Measurements from ENCODE around the gene BAD. TPM values are rescaled to one million over a fixed set of nuclear protein-coding genes. Genes with fewer than 3 reads are reported as not detected.

Gene BAD
- total RNA-seq, 1 donor from 2014 or later, result 47.0 TPM

DNA sequence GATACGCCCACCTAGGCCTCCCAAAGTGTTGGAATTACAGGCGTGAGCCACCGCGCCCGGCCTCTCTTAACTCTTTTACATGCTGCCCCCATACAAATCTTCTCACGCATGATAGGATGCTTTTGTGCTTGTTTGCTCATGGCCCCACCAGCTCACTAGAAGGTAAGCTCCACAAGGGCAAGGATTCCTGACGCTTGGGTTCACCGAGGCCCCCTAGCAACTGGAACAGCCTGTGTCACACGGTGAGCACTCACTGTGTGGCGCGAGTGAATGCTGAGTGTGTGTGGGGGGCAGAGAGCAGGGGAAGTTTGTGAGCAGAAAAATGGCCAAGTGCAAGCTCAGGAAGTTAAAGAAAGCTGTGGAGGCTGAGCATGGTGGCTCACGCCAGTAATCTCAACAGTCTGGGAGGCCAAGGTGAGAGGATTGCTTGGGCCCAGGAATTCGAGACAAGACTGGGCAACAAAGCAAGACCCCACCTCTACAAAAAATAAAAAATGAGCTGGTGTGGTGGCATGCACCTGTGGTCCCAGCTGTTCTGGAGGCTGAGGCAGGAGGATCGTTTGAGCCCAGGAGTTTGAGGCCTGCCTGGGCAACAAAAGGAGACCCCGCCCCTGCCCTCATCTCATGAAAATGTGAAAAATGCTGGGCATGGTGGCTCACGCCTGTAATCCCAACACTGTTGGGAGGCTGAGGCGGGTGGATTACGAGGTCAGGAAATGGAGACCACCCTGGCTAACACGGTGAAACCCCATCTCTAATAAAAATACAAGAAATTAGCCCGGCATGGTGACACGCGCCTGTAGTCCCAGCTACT, 2.3 kb downstream of the BAD start:
- TF ChIP-seq, protein P1, sequence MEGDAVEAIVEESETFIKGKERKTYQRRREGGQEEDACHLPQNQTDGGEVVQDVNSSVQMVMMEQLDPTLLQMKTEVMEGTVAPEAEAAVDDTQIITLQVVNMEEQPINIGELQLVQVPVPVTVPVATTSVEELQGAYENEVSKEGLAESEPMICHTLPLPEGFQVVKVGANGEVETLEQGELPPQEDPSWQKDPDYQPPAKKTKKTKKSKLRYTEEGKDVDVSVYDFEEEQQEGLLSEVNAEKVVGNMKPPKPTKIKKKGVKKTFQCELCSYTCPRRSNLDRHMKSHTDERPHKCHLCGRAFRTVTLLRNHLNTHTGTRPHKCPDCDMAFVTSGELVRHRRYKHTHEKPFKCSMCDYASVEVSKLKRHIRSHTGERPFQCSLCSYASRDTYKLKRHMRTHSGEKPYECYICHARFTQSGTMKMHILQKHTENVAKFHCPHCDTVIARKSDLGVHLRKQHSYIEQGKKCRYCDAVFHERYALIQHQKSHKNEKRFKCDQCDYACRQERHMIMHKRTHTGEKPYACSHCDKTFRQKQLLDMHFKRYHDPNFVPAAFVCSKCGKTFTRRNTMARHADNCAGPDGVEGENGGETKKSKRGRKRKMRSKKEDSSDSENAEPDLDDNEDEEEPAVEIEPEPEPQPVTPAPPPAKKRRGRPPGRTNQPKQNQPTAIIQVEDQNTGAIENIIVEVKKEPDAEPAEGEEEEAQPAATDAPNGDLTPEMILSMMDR (IDR thresholded peaks at IDR 0.05; ENCODE audit: partially characterized antibody, unreplicated experiment), result no peak
- no peak overlapping the region for H3K27ac Mint-ChIP-seq (ENCODE audit: unreplicated experiment)
- H3K4me3 Mint-ChIP-seq (ENCODE audit: unreplicated experiment), result no peak overlapping the region

DNA sequence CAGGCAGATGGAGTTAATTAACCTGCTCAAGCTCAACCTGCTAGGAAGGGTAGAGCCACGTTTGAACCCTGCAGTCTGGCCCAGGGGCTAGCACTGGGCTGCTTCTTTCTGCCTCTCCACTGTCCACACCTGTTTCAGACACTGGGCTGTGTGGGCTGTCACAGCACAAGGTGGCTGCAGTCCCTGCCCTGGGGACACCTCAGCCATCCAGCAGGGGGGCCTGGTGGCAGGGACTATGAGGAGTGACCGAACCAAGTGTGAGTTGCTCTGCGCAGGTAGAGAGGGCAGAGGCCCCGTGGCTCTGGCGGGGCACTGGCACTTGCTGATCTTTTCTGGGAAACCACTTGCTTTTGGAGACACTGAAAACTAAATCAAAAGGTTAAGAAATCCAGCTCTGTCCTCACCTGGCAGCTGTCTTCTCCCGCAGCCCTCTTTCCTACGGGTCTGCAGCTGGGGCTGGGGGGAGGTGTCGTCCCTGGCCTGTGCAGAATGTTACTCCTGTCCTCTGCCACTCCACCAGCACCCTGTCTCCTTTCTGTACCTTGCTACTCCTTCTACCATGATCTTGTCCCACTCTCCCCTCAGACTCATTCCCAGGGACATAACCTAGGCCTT, 5.8 kb downstream of the BAD start:
- Mint-ChIP-seq H3K4me1 (ENCODE audit: low read depth, unreplicated experiment) (peaks cover 3% of the 10 kb centered on the region), H3K9me3 (ENCODE audit: unreplicated experiment) (peaks cover 2% of the 10 kb centered on the region), H3K27ac (ENCODE audit: unreplicated experiment) (no peak overlapping the region), H3K4me3 (ENCODE audit: unreplicated experiment) (peak overlapping the region; percentile 8), H3K27me3 (ENCODE audit: unreplicated experiment) (peaks cover 2% of the 10 kb centered on the region), H3K36me3 (ENCODE audit: unreplicated experiment) (no peaks in the 10 kb centered on the region)
- TF ChIP-seq, protein P1 (IDR thresholded peaks at IDR 0.05; ENCODE audit: partially characterized antibody, unreplicated experiment), result no peak
- no peak for DNase-seq

More for the DNA sequence above, 2.3 kb downstream of the BAD start:
- Mint-ChIP-seq H3K36me3 (ENCODE audit: unreplicated experiment) (no peaks in the 10 kb centered on the region), H3K27me3 (ENCODE audit: unreplicated experiment) (peaks cover 2% of the 10 kb centered on the region), H3K4me1 (ENCODE audit: low read depth, unreplicated experiment) (peaks cover 8% of the 10 kb centered on the region), H3K9me3 (ENCODE audit: unreplicated experiment) (peaks cover 7% of the 10 kb centered on the region)
- no peak for DNase-seq

DNA sequence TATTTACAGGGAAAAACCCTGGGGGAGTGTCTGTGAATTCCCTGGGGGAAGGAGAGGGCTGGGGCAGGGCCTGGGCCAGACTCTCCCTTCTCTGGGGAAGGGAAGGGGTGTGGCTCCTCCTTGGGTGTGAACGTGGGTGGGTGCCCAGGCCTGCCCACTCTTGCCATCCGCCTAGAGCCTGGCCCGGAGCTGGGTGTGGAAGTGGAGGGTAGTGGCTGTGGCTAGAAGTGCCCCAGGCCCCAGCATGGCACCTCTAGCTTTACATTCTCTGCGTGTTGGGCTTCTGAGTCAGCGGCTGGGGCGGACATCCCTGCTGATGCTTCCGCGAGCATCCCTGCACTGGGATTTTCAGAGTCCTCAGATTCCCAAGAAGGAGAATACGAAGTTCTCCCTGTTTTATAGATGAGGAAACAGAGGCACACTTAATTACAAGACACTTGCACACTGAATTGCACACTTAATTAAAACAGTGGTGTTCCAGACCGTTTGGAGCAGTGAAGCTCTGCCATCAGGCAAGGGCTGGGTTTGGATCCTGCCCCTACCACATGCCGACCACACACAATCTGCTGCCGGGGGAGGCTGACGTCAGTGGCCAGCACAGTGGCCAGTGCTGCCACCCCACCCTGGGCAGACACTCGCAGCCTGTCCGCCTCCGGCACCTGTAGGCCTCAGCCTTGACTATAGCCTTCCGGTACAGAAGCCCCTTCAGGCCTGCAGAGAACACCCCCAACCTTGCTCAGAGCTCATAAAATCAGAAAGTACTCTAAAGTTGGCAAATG, 7.6 kb downstream of the BAD start:
- TF ChIP-seq, protein P1 (IDR thresholded peaks at IDR 0.05; ENCODE audit: partially characterized antibody, unreplicated experiment), result no peak
- Mint-ChIP-seq H3K27ac (ENCODE audit: unreplicated experiment) (no peak overlapping the region), H3K9me3 (ENCODE audit: unreplicated experiment) (no peaks in the 10 kb centered on the region), H3K36me3 (ENCODE audit: unreplicated experiment) (no peaks in the 10 kb centered on the region), H3K4me1 (ENCODE audit: low read depth, unreplicated experiment) (peaks cover 3% of the 10 kb centered on the region), H3K4me3 (ENCODE audit: unreplicated experiment) (no peak overlapping the region), H3K27me3 (ENCODE audit: unreplicated experiment) (peaks cover 4% of the 10 kb centered on the region)
- no peak for DNase-seq

DNA sequence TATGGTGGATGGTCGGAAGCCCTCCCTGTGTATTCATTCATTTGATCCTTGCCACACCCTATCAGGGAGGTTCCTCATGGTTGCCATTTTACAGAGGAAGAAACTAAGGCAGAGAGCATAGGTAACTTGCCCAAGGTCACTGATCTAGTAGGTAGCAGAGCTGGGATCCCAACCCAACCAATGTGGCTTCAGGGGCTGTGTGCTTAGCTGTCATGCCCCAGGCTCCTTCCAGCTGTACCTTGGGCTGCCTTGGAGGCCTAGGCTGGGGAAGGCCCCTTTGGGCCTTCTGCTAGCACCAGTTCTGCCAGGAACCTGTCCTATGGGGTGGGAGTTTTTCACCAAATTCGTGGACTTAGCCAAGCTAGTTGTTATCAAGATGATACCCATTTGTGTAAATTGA, 8.6 kb downstream of the BAD start:
- DNase-seq, result no peak
- TF ChIP-seq, protein P1 (IDR thresholded peaks at IDR 0.05; ENCODE audit: partially characterized antibody, unreplicated experiment), result no peak
- Mint-ChIP-seq H3K27ac (ENCODE audit: unreplicated experiment) (no peak overlapping the region), H3K36me3 (ENCODE audit: unreplicated experiment) (no peaks in the 10 kb centered on the region), H3K27me3 (ENCODE audit: unreplicated experiment) (peaks cover 3% of the 10 kb centered on the region), H3K4me1 (ENCODE audit: low read depth, unreplicated experiment) (no peaks in the 10 kb centered on the region), H3K9me3 (ENCODE audit: unreplicated experiment) (peaks cover 2% of the 10 kb centered on the region), H3K4me3 (ENCODE audit: unreplicated experiment) (no peak overlapping the region)
